Measurements from ENCODE around the gene RPS17. TPM values are rescaled to one million over a fixed set of nuclear protein-coding genes. Genes with fewer than 3 reads are reported as not detected.
A peak's percentile ranks its signal among the peaks of the same experiment; 100 is the strongest.

The RPS17 gene
- total RNA-seq, 2 experiments from 2014 or later: 3,057 to 3,069 TPM

DNA sequence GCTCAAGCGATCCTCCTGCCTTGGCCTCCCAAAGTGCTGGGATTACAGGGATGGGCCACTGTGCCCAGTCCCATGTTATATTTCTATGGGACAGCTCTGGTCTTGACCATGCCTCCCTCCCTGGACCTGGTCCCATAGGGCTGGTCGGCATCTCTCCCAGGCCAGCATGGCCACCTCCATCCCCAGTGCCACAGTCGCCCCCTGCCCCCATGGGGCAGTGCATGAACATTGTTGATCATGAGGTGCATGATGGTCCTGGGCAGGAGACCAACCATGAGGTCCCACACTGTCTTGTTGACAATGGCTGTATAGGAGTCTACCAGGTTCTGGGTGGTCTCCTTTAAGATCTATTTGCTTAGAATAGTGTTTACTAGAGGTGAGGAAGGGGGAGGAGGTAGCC lies 6.5 kb downstream of the RPS17 start:
- peak overlapping the region; percentile 35 for H3K27ac Mint-ChIP-seq
- no peak for ATAC-seq

GRCh38 chr15:82532991-82533481 lies 7.2 kb downstream of the RPS17 start:
- DNase-seq (no peak), ATAC-seq (no peak)
- intact Hi-C loops (cut with micrococcal nuclease): loop anchor here (10.0 kb wide), 2 partner anchors 482 to 1238 kb away; partner anchors contain the start of gene C15orf40
- Mint-ChIP-seq H3K4me3 (no peak overlapping the region), H3K4me1 (ENCODE audit: low read depth) (peaks cover 33% of the 10 kb centered on the region), H3K27me3 (no peaks in the 10 kb centered on the region), H3K36me3 (ENCODE audit: low read depth) (peaks cover 38% of the 10 kb centered on the region), H3K27ac (no peak overlapping the region), H3K9me3 (no peaks in the 10 kb centered on the region)
- TF ChIP-seq, protein P1, sequence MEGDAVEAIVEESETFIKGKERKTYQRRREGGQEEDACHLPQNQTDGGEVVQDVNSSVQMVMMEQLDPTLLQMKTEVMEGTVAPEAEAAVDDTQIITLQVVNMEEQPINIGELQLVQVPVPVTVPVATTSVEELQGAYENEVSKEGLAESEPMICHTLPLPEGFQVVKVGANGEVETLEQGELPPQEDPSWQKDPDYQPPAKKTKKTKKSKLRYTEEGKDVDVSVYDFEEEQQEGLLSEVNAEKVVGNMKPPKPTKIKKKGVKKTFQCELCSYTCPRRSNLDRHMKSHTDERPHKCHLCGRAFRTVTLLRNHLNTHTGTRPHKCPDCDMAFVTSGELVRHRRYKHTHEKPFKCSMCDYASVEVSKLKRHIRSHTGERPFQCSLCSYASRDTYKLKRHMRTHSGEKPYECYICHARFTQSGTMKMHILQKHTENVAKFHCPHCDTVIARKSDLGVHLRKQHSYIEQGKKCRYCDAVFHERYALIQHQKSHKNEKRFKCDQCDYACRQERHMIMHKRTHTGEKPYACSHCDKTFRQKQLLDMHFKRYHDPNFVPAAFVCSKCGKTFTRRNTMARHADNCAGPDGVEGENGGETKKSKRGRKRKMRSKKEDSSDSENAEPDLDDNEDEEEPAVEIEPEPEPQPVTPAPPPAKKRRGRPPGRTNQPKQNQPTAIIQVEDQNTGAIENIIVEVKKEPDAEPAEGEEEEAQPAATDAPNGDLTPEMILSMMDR (IDR thresholded peaks at IDR 0.05): no peak
- CTCF ChIA-PET: no interaction called here
- POLR2A ChIA-PET: interaction anchor here (1.8 kb wide), 1 partner anchor 478 kb away, joined by 4 read pairs; no protein-coding TSS in a partner anchor

More for the DNA sequence above, 6.5 kb downstream of the RPS17 start:
- POLR2A ChIA-PET: interaction anchor here (1.8 kb wide), 1 partner anchor 477 kb away, joined by 4 read pairs; no protein-coding TSS in a partner anchor
- Mint-ChIP-seq H3K9me3 (no peaks in the 10 kb centered on the region), H3K36me3 (ENCODE audit: low read depth) (peaks cover 45% of the 10 kb centered on the region), H3K4me1 (ENCODE audit: low read depth) (peaks cover 37% of the 10 kb centered on the region), H3K4me3 (no peak overlapping the region), H3K27me3 (no peaks in the 10 kb centered on the region)
- TF ChIP-seq, protein P1 (IDR thresholded peaks at IDR 0.05): no peak
- no peak for DNase-seq
- CTCF ChIA-PET: no interaction called here
- intact Hi-C loops (cut with micrococcal nuclease): loop anchor here (10.0 kb wide), 2 partner anchors 481 to 1239 kb away; partner anchors contain the start of gene C15orf40

DNA sequence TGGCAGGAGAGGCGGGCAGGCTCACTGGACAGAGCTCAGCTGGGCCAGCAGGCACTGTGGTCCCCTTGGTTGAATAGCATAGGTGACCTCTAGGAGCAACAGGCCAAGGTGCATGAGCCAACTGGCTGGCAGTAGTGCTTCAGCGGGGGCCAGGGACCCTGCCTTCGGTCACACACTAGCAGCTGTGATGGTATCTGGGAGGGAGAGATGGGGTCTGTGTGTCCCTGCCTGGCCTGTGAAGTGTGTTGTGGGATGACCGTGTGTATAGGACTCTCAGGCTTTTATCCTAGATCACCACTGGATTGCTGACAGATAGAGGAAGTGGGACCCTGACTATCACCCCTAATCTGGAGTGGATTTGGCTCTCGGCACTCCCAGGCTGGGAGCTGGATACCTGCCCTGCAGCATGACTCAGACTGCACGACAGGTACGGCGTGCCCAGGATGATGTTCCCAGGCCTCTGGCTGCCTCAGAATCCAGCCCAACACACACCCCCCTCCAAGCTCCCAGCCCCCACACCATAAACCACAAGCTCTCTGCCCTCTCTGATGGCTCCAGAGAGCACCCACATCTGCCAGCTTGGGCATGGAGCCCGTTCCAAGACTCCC lies 7.8 kb downstream of the RPS17 start:
- TF ChIP-seq, protein P1 (IDR thresholded peaks at IDR 0.05): no peak
- peaks cover 32% of the 10 kb centered on the region for H3K36me3 Mint-ChIP-seq (ENCODE audit: low read depth)
- no peak overlapping the region for H3K4me3 Mint-ChIP-seq
- intact Hi-C loops (cut with micrococcal nuclease): loop anchor here (10.0 kb wide), 2 partner anchors 482 to 1238 kb away; partner anchors contain the start of gene C15orf40
- no peaks in the 10 kb centered on the region for H3K9me3 Mint-ChIP-seq
- POLR2A ChIA-PET: interaction anchor here (4.1 kb wide), 1 partner anchor 8 kb away, joined by 48 read pairs; the partner anchor contains the start of gene RPS17
- H3K27me3 Mint-ChIP-seq: no peaks in the 10 kb centered on the region
- ATAC-seq: no peak
- H3K4me1 Mint-ChIP-seq (ENCODE audit: low read depth): peaks cover 28% of the 10 kb centered on the region
- no peak for DNase-seq
- CTCF ChIA-PET: no interaction called here
- peak overlapping the region; percentile 30 for H3K27ac Mint-ChIP-seq

GRCh38 chr15:82531496-82532382 lies 8.5 kb downstream of the RPS17 start:
- no peak overlapping the region for H3K4me3 Mint-ChIP-seq
- DNase-seq (no peak), ATAC-seq (no peak)
- intact Hi-C loops (cut with micrococcal nuclease): loop anchor here (10.0 kb wide), 2 partner anchors 483 to 1237 kb away; partner anchors contain the start of gene C15orf40
- POLR2A ChIA-PET: interaction anchor here (4.1 kb wide), 1 partner anchor 9 kb away, joined by 48 read pairs; the partner anchor contains the start of gene RPS17
- H3K27ac Mint-ChIP-seq: peak overlapping the region; percentile 63
- peaks cover 21% of the 10 kb centered on the region for H3K4me1 Mint-ChIP-seq (ENCODE audit: low read depth)
- TF ChIP-seq, protein P1 (IDR thresholded peaks at IDR 0.05): no peak
- no peaks in the 10 kb centered on the region for H3K27me3 Mint-ChIP-seq
- no peaks in the 10 kb centered on the region for H3K9me3 Mint-ChIP-seq
- CTCF ChIA-PET: interaction anchor here (0.6 to 1.8 kb wide), 11 partner anchors 9 to 454 kb away, joined by 3 to 35 read pairs (median 4); partner anchors contain the start of genes RAMAC and RPS17
- peaks cover 25% of the 10 kb centered on the region for H3K36me3 Mint-ChIP-seq (ENCODE audit: low read depth)

All from activated CD8-positive, alpha-beta T cell treated with anti-CD3 and anti-CD28 coated beads for 36 hours (primary cell).